NCI-H2196 (cell line): ENCODE measurements around the gene TNFAIP1.
"Not testable (repeated sequence)": the region's sequence is repeated elsewhere in the genome, so short reads cannot be mapped to it uniquely, and the experiment has no call there.

Experiments used
- DNase-seq: peaks from one replicate; lab custom pipeline; 2025; ENCODE audit not compliant: unreplicated experiment; lab: John Stamatoyannopoulos, UW

TNFAIP1 gene

GRCh38 chr17:28335201-28335958 is at the start of gene TNFAIP1, which contains the start of gene IFT20:
Gene TNFAIP1 (plus strand): TSS chr17:28335761. CDS start chr17:28339522, 3,761 bp downstream.
Gene IFT20 (minus strand): TSS chr17:28335472. CDS start chr17:28331985, 3,487 bp downstream.
- peak; percentile 92 for DNase-seq

- no peak for DNase-seq
Observed at GRCh38 chr17:28285965-28286364, 49.6 kb upstream of the TNFAIP1 start.

GRCh38 chr17:28290703-28291102 is 44.9 kb upstream of the TNFAIP1 start:
- no peak for DNase-seq

GRCh38 chr17:28291780-28292330 is 43.7 kb upstream of the TNFAIP1 start:
- no peak for DNase-seq

- not testable (repeated sequence) for DNase-seq
Observed at GRCh38 chr17:28292878-28293277, 42.7 kb upstream of the TNFAIP1 start.

GRCh38 chr17:28293994-28294393 is 41.6 kb upstream of the TNFAIP1 start:
- DNase-seq, result no peak

- DNase-seq, result no peak
Observed at GRCh38 chr17:28295677-28296578, 39.6 kb upstream of the TNFAIP1 start.

GRCh38 chr17:28298449-28298848 is 37.1 kb upstream of the TNFAIP1 start:
- DNase-seq, result no peak

GRCh38 chr17:28306954-28307401 is 28.6 kb upstream of the TNFAIP1 start:
- no peak for DNase-seq

GRCh38 chr17:28313841-28314240 is 21.7 kb upstream of the TNFAIP1 start:
- DNase-seq, result no peak

- DNase-seq, result no peak
Observed at GRCh38 chr17:28315846-28316705, 19.5 kb upstream of the TNFAIP1 start.

GRCh38 chr17:28317099-28317965 is 18.2 kb upstream of the TNFAIP1 start:
- DNase-seq, result no peak

- DNase-seq, result no peak
Observed at GRCh38 chr17:28317966-28318758, 17.4 kb upstream of the TNFAIP1 start.

- DNase-seq, result peak; percentile 80
Observed at GRCh38 chr17:28318759-28319597, 16.6 kb upstream of the TNFAIP1 start, which contains the start of gene TMEM97. Gene TMEM97 (plus strand): TSS chr17:28319200. CDS start chr17:28319240, 40 bp downstream.

- no peak for DNase-seq
Observed at GRCh38 chr17:28319598-28319935, 16.0 kb upstream of the TNFAIP1 start.

- no peak for DNase-seq
Observed at GRCh38 chr17:28320215-28321061, 15.1 kb upstream of the TNFAIP1 start.

- DNase-seq, result no peak
Observed at GRCh38 chr17:28324267-28324745, 11.3 kb upstream of the TNFAIP1 start.
